Heart left ventricle (tissue), 13 donors: ENCODE data around the gene OR6K3.

ENCODE experiments used
- POLR2A ChIP-seq, 2 donors: fragments of 450-650 bp; IDR thresholded peaks; one replicate each; pipeline ENCODE4 v1.6.1; 2017; ENCODE audit warnings: antibody characterized with exemption in 2 of 2, mild to moderate bottlenecking in 2 of 2, moderate library complexity in 2 of 2
- TF ChIP-seq, protein P1 (sequence below), 12 donors: fragments of 200-600 bp; sonication (generic) in 4 of 12; IDR thresholded peaks; one replicate each; pipeline versions ENCODE4 v1.5.0 to v1.8.0; 2018 to 2022; ENCODE audit warnings: antibody characterized with exemption in 12 of 12, mild to moderate bottlenecking in 5 of 12
- donor health status: ischemic (EF 13 %, LVEDD 7.1; RV severe dilation, severe dysfunction).
- donor health status: DM: no; HTN: yes; CAD: no.
- donor health status: DM: no; HTN: no; CAD: no.
- donor health status: ischemic (EF 25% LVEDD 6.9; RV normal size, moderate dysfunction).
- donor health status: ischemic (EF 25% LVEDD 5.7; RV mildly dilated, moderate dysfunction).
- donor health status: ischemic (EF 35%, LVEDD 5.7; RV mildly dilated, moderate dysfunction).
- donor health status: nonischemic (EF 11% LVEDD 7.7; RV severe dilation, severe dysfunction).
- donor health status: DM: yes; HTN: yes; CAD: no.
- donor health status: PGD.
- donor health status: ischemic (EF 29% LVEDD 5.4; RV normal size, mild dysfunction).
- donor health status: nonischemic (EF 23%, LVEDD 6.1; RV moderate dilation, normal function).

- TF ChIP-seq, protein P1, sequence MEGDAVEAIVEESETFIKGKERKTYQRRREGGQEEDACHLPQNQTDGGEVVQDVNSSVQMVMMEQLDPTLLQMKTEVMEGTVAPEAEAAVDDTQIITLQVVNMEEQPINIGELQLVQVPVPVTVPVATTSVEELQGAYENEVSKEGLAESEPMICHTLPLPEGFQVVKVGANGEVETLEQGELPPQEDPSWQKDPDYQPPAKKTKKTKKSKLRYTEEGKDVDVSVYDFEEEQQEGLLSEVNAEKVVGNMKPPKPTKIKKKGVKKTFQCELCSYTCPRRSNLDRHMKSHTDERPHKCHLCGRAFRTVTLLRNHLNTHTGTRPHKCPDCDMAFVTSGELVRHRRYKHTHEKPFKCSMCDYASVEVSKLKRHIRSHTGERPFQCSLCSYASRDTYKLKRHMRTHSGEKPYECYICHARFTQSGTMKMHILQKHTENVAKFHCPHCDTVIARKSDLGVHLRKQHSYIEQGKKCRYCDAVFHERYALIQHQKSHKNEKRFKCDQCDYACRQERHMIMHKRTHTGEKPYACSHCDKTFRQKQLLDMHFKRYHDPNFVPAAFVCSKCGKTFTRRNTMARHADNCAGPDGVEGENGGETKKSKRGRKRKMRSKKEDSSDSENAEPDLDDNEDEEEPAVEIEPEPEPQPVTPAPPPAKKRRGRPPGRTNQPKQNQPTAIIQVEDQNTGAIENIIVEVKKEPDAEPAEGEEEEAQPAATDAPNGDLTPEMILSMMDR (IDR thresholded peaks at IDR 0.05): no peak
- TF ChIP-seq POLR2A (IDR thresholded peaks at IDR 0.05): no peak
Observed at GRCh38 chr1:158692356-158692755, 28.2 kb downstream of the OR6K3 start.
